NCI-H2227 (cell line): Measurements from ENCODE around the gene ZNF2.

Source experiments
- DNase-seq: peaks from one replicate; lab custom pipeline; 2025; ENCODE audit not compliant: unreplicated experiment; lab: John Stamatoyannopoulos, UW

ZNF2 gene

GRCh38 chr2:95165371-95166064 is at the start of gene ZNF2:
ZNF2 (plus strand) TSS chr2:95165809; CDS start chr2:95176227, 10,418 bp downstream.
- DNase-seq = peak; percentile 98

GRCh38 chr2:95121093-95121406 is 44.6 kb upstream of the ZNF2 start:
- DNase-seq = no peak

- DNase-seq = peak; percentile 90
Measured at GRCh38 chr2:95121407-95122196, 44.0 kb upstream of the ZNF2 start, which contains the start of gene MRPS5. MRPS5 (minus strand) TSS chr2:95121808; CDS start chr2:95121791, 17 bp downstream.

- no peak for DNase-seq
Measured at GRCh38 chr2:95122197-95122551, 43.4 kb upstream of the ZNF2 start.

GRCh38 chr2:95138702-95139101 is 26.9 kb upstream of the ZNF2 start:
- DNase-seq = no peak

- no peak for DNase-seq
Measured at GRCh38 chr2:95143838-95144237, 21.8 kb upstream of the ZNF2 start.

GRCh38 chr2:95149397-95149984 is 16.1 kb upstream of the ZNF2 start:
- no peak for DNase-seq

GRCh38 chr2:95158441-95158840 is 7.2 kb upstream of the ZNF2 start:
- DNase-seq = no peak

GRCh38 chr2:95158891-95159619 is 6.6 kb upstream of the ZNF2 start:
- DNase-seq = peak; percentile 70

- peak; percentile 89 for DNase-seq
Measured at GRCh38 chr2:95159690-95160449, 5.7 kb upstream of the ZNF2 start, which contains the start of gene ZNF514. ZNF514 (minus strand) TSS chr2:95159848; CDS start chr2:95153253, 6,595 bp downstream.

- DNase-seq = no peak
Measured at GRCh38 chr2:95165030-95165370, 609 bp upstream of the ZNF2 start.

- DNase-seq = peak; percentile 45
Measured at GRCh38 chr2:95166065-95166763, 605 bp downstream of the ZNF2 start.

- DNase-seq = no peak
Measured at GRCh38 chr2:95171902-95172301, 6.3 kb downstream of the ZNF2 start.

- no peak for DNase-seq
Measured at GRCh38 chr2:95174031-95174542, 8.5 kb downstream of the ZNF2 start.

- no peak for DNase-seq
Measured at GRCh38 chr2:95179451-95179850, 13.8 kb downstream of the ZNF2 start.

- no peak for DNase-seq
Measured at GRCh38 chr2:95181774-95182173, 16.2 kb downstream of the ZNF2 start.

GRCh38 chr2:95185197-95185596 is 19.6 kb downstream of the ZNF2 start:
- no peak for DNase-seq

GRCh38 chr2:95185973-95186372 is 20.4 kb downstream of the ZNF2 start:
- no peak for DNase-seq

GRCh38 chr2:95192956-95193355 is 27.3 kb downstream of the ZNF2 start:
- peak; percentile 30 for DNase-seq

GRCh38 chr2:95203911-95204310 is 38.3 kb downstream of the ZNF2 start:
- no peak for DNase-seq
